Measurements from ENCODE around the gene ZFHX3. TPM values are rescaled to one million over a fixed set of nuclear protein-coding genes. Genes with fewer than 3 reads are reported as not detected.

The ZFHX3 gene
- total and polyA plus RNA-seq, 2 of the 8 experiments (the other 6 are each of a cell fraction or from before 2014, with no cell fraction given): 0.08 to 0.99 TPM

DNA sequence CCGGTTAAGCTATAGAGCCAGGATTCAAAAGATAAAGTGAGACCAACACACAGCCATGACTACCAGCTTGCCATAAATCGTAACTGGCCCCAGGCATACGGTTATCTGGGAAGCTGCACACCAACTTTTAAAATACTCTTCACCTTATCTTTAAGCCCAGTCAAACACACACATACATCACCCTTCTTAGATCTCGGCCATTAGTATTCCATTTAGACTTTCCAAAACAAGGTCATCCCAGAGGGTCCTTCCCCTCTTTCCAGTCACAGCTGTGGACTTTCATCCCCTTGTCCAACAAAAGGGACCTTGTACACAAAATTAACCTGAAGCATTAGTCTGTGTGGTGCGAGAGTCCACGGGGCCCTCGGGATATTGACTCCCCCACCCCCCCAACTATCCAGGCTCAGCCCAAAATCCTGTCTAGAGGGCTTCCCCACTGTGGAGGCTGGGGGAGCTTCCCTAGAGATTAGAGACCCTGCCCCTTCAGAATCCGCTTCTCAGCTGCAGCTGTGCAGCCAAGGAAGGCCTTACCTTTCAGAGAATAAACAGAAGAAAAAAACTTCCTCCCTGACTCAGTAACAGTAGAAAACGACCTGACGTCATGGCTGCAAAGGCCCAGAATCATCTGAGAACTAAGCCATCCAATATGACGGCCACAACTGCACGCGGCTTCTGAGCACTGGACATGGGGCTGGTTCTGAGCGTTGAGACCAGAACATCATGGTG lies 9.9 kb downstream of the ZFHX3 start:
- FAIRE-seq (no peak), DNase-seq (ENCODE audit: low read depth in 1 of 2, low spot score in 2 of 2) (no peak)
- Histone ChIP-seq H3K79me2 (ENCODE audit: control insufficient read depth in 1 of 2, insufficient read depth in 2 of 2, low read length in 2 of 2) (no peaks in the 10 kb centered on the region), H2AK5ac (ENCODE audit: low read depth, low read length) (peak overlapping the region; percentile 61; the same call in 1 of the 2 replicates), H4K8ac (ENCODE audit: extremely low read depth, insufficient read depth, low read length) (no peak overlapping the region), H3K27ac (ENCODE audit: low read depth, low read length) (no peak overlapping the region), H3K36me3 (ENCODE audit: control insufficient read depth in 2 of 4, insufficient read depth in 4 of 4, low read length in 3 of 4) (no peaks in the 10 kb centered on the region), H3K79me1 (ENCODE audit: low read depth, low read length) (no peaks in the 10 kb centered on the region; the same call in 1 of the 2 replicates), H3K9me3 (ENCODE audit: insufficient read depth in 2 of 2, low read depth in 1 of 2, low read length in 1 of 2) (peaks cover 0 to 3% of the 10 kb centered on the region in 2 experiments; a peak in 1 of 4 replicates), H2BK20ac (ENCODE audit: low read length) (no peak overlapping the region), H3K27me3 (replicated peaks in 1 of 4; ENCODE audit: control insufficient read depth in 3 of 4, extremely low read depth in 1 of 4, insufficient read depth in 3 of 4, low read length in 3 of 4) (peaks cover 62 to 86% (median 82%) of the 10 kb centered on the region in 4 experiments), H2BK5ac (ENCODE audit: low read depth, low read length) (no peak overlapping the region), H3K18ac (ENCODE audit: extremely low read depth, low read length) (no peak overlapping the region), H2BK15ac (ENCODE audit: low read length) (no peak overlapping the region), H4K91ac (replicated peaks; ENCODE audit: insufficient read length, low read length) (no peak overlapping the region), H3K9ac (replicated peaks in 1 of 4; ENCODE audit: extremely low read depth in 1 of 4, low read depth in 3 of 4, low read length in 3 of 4) (no peak overlapping the region), H3K14ac (ENCODE audit: insufficient read length) (no peak overlapping the region), H2BK12ac (ENCODE audit: low read depth, low read length) (peak overlapping the region; percentile 4), H2BK120ac (replicated peaks; ENCODE audit: low read depth, low read length) (no peak overlapping the region), H3K4me2 (ENCODE audit: insufficient read depth in 1 of 2, low read depth in 2 of 2, low read length in 2 of 2) (peak overlapping the region in 1 of 2 experiments; percentile 74; a peak in 1 of 4 replicates), H3K4me1 (replicated peaks in 1 of 4; ENCODE audit: control insufficient read depth in 3 of 4, insufficient read depth in 4 of 4, low read length in 3 of 4) (peaks cover 34 to 52% (median 42%) of the 10 kb centered on the region in 4 experiments), H3K23ac (ENCODE audit: insufficient read length) (no peak overlapping the region), H4K20me1 (replicated peaks in 1 of 2; ENCODE audit: control insufficient read depth in 1 of 2, insufficient read depth in 2 of 2, low read length in 2 of 2) (peaks cover 3 to 16% of the 10 kb centered on the region in 2 experiments), H3K56ac (replicated peaks; ENCODE audit: insufficient read length, low read depth, low read length) (no peak overlapping the region), H3K4ac (replicated peaks; ENCODE audit: insufficient read length, low read depth, low read length) (no peak overlapping the region), H3K23me2 (ENCODE audit: low read depth, low read length) (peaks cover 5% of the 10 kb centered on the region), H2AFZ (ENCODE audit: low read length) (no peak overlapping the region), H3K4me3 (ENCODE audit: extremely low read depth in 1 of 4, insufficient read depth in 2 of 4, low read depth in 3 of 4, low read length in 4 of 4) (no peak overlapping the region), H4K5ac (ENCODE audit: insufficient read length, low read depth, low read length) (no peak overlapping the region)
- WGBS, 2 experiments (ENCODE audit: extremely low coverage in 1 of 2, insufficient coverage in 1 of 2, insufficient read length in 1 of 2, insufficient replicate concordance in 2 of 2, low coverage in 1 of 2, low lambda C conversion rate in 2 of 2, missing lambda C conversion rate in 1 of 2): 33% methylated on average over 14 of the region's 14 CpGs; no CpG with 5 or more reads in 1 of the 2 experiments
- ChIA-PET POLR2A (ENCODE audit: partially characterized antibody) (interaction anchor here (0.8 to 2.6 kb wide), 6 partner anchors 9 to 23 kb away, joined by 3 to 10 read pairs (median 3); partner anchors contain the start of gene ZFHX3), CTCF (ENCODE audit: partially characterized antibody) (interaction anchor here (0.8 to 4.4 kb wide), 5 partner anchors 11 to 138 kb away, joined by 3 to 24 read pairs (median 3); partner anchors contain the start of gene ZFHX3)
- TF ChIP-seq TCF12 (IDR thresholded peaks at IDR 0.05; ENCODE audit: low read depth, low read length) (0 out of 2 replicates have a peak, but pooled peaks have one; percentile 29), KDM4A (IDR thresholded peaks at IDR 0.05; ENCODE audit: low read depth, low read length, severe bottlenecking) (no peak)
